ENCODE measurements around the gene ZBTB43.

DNA sequence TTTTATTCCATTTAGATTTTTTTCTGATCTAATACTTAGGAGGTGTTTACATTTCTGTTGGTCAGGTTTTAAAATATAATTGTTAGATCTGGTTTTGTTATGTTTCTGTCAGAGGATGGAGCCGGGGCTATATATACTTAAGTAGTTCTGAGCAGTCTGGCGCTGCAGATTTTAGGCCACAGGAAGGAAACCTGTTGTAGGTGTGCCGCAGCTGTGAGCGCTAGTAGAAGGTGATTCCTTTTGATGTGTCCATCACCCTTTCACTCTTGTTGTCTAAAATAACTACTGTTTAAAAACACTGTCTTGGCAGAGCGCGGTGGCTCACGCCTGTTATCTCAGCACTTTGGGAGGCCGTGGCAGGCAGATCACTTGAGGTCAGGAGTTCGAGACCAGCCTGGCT is 72.6 kb downstream of the ZBTB43 start:
- no peak for TF ChIP-seq POLR2A (IDR thresholded peaks at IDR 0.05)
- TF ChIP-seq, protein P1, sequence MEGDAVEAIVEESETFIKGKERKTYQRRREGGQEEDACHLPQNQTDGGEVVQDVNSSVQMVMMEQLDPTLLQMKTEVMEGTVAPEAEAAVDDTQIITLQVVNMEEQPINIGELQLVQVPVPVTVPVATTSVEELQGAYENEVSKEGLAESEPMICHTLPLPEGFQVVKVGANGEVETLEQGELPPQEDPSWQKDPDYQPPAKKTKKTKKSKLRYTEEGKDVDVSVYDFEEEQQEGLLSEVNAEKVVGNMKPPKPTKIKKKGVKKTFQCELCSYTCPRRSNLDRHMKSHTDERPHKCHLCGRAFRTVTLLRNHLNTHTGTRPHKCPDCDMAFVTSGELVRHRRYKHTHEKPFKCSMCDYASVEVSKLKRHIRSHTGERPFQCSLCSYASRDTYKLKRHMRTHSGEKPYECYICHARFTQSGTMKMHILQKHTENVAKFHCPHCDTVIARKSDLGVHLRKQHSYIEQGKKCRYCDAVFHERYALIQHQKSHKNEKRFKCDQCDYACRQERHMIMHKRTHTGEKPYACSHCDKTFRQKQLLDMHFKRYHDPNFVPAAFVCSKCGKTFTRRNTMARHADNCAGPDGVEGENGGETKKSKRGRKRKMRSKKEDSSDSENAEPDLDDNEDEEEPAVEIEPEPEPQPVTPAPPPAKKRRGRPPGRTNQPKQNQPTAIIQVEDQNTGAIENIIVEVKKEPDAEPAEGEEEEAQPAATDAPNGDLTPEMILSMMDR (IDR thresholded peaks at IDR 0.05), result no peak

Data from thyroid gland (tissue), 4 donors.